ENCODE measurements around the gene CAPN5.
A peak's percentile ranks its signal among the peaks of the same experiment; 100 is the strongest.

Gene CAPN5

DNA sequence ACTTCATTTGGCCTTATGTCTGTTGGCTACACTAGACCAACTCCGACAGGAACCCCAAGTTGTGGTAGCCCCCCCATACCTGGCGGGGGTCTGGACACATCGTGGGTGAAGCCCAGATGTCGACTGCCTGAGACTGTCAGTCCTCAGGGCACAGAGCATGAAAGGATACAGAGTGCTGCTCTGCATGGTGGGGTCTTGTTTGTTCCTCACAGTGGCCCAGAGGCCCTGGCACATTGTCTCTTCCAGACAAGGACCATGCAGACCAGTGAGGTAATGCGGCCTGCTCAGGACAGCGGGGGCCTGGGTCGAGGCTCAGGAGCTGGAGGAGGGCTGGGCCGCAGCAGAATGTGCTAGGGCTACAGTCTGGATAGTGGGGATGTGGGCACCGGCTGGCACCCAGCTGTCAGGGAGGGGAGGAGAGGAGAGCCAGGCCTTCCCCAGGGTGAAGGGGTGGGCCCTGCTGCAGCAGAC is 14.6 kb downstream of the CAPN5 start:
- Mint-ChIP-seq H3K4me1 (ENCODE audit: low read depth) (peaks cover 25% of the 10 kb centered on the region), H3K27ac (no peak overlapping the region), H3K4me3 (no peak overlapping the region), H3K36me3 (peaks cover 6% of the 10 kb centered on the region), H3K9me3 (ENCODE audit: low read depth) (peaks cover 9% of the 10 kb centered on the region), H3K27me3 (no peaks in the 10 kb centered on the region)

DNA sequence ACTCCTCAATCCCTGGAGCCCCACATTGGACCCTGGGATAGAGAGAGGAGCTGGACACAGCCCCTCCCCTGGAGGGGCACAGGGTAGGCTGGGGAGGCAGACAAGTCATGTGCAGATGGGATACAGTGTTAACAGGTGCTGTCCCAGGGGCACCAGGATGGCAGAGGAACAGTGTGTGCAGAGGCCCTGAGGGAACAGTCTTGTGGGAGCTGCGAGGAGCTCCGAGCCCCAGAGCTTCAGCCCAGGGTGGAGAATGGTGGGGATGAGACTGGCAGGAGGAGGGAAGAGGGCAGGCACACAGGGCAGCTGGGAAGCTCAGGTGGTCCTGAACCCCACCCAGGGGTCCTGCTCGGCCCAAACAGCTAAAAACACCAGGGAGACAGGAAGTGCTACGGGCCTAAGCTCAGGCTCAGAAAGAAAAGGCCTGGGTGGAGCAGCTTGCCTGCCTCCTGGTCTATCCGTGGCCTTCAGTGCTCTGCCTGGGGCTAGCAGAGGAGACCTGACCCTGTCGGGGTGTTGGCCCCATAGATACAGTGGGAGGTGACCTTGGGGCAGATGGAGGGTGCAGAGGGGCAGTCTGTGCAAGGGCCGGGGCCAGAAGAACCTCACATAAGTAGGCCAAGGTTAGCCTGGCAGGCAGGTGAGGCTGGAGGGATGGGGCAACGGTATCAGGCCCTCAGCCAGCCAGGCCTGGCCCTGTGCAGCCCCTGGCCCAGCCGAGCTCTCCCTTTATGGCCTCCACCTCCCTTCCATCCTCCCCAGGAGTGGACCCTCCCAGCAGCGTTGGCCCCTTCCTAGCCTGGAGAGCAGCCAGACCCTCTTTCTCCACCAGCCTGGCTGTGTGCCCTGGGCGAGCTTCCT is 15.4 kb downstream of the CAPN5 start:
- Mint-ChIP-seq H3K27me3 (no peaks in the 10 kb centered on the region), H3K9me3 (ENCODE audit: low read depth) (peaks cover 9% of the 10 kb centered on the region), H3K4me3 (peak overlapping the region; percentile 81), H3K4me1 (ENCODE audit: low read depth) (peaks cover 25% of the 10 kb centered on the region), H3K36me3 (peaks cover 6% of the 10 kb centered on the region), H3K27ac (peak overlapping the region; percentile 98)

- H3K4me1 Mint-ChIP-seq (ENCODE audit: low read depth) = peaks cover 25% of the 10 kb centered on the region
- H3K9me3 Mint-ChIP-seq (ENCODE audit: low read depth) = peaks cover 8% of the 10 kb centered on the region
- no peaks in the 10 kb centered on the region for H3K27me3 Mint-ChIP-seq
- peak overlapping the region; percentile 81 for H3K4me3 Mint-ChIP-seq
- H3K27ac Mint-ChIP-seq = peak overlapping the region; percentile 98
- peaks cover 5% of the 10 kb centered on the region for H3K36me3 Mint-ChIP-seq
Observed at GRCh38 chr11:77082838-77083565, 16.2 kb downstream of the CAPN5 start.

- Mint-ChIP-seq H3K4me1 (ENCODE audit: low read depth) (peaks cover 25% of the 10 kb centered on the region), H3K27me3 (no peaks in the 10 kb centered on the region), H3K36me3 (no peaks in the 10 kb centered on the region), H3K4me3 (peak overlapping the region; percentile 30), H3K9me3 (ENCODE audit: low read depth) (peaks cover under 1% of the 10 kb centered on the region), H3K27ac (peak overlapping the region; percentile 98)
Observed at GRCh38 chr11:77083566-77084245, 16.9 kb downstream of the CAPN5 start.

- H3K4me1 Mint-ChIP-seq (ENCODE audit: low read depth) = peaks cover 25% of the 10 kb centered on the region
- no peaks in the 10 kb centered on the region for H3K36me3 Mint-ChIP-seq
- H3K27me3 Mint-ChIP-seq = no peaks in the 10 kb centered on the region
- H3K4me3 Mint-ChIP-seq = no peak overlapping the region
- H3K9me3 Mint-ChIP-seq (ENCODE audit: low read depth) = no peaks in the 10 kb centered on the region
- H3K27ac Mint-ChIP-seq = peak overlapping the region; percentile 61
Observed at GRCh38 chr11:77084581-77085191, 17.9 kb downstream of the CAPN5 start.

DNA sequence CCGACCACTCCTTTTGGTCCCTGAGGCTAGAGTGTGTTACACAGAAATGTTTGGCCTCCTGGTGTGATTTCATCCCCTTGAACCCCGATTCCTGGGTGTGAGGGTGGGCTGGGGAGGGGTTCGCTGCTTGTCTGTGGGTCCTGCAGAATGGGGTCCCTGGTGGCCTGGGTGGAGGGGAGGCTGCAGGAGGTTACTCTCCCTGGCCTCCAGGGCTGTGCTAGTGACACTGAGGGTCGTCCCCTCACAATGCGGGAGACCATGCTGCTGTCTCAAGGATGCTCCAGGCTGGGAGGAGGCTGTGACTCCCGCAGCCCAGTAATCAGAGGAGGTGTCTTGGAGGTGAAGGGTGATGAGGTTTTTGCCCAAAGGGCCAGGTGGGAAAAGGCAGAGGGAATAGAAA is 18.9 kb downstream of the CAPN5 start:
- Mint-ChIP-seq H3K9me3 (ENCODE audit: low read depth) (no peaks in the 10 kb centered on the region), H3K4me3 (no peak overlapping the region), H3K36me3 (no peaks in the 10 kb centered on the region), H3K27ac (no peak overlapping the region), H3K4me1 (ENCODE audit: low read depth) (peaks cover 22% of the 10 kb centered on the region), H3K27me3 (no peaks in the 10 kb centered on the region)

- H3K9me3 Mint-ChIP-seq (ENCODE audit: low read depth) = no peaks in the 10 kb centered on the region
- H3K27me3 Mint-ChIP-seq = no peaks in the 10 kb centered on the region
- peaks cover 21% of the 10 kb centered on the region for H3K4me1 Mint-ChIP-seq (ENCODE audit: low read depth)
- H3K4me3 Mint-ChIP-seq = no peak overlapping the region
- no peak overlapping the region for H3K27ac Mint-ChIP-seq
- no peaks in the 10 kb centered on the region for H3K36me3 Mint-ChIP-seq
Observed at GRCh38 chr11:77086521-77087472, 20.0 kb downstream of the CAPN5 start.

DNA sequence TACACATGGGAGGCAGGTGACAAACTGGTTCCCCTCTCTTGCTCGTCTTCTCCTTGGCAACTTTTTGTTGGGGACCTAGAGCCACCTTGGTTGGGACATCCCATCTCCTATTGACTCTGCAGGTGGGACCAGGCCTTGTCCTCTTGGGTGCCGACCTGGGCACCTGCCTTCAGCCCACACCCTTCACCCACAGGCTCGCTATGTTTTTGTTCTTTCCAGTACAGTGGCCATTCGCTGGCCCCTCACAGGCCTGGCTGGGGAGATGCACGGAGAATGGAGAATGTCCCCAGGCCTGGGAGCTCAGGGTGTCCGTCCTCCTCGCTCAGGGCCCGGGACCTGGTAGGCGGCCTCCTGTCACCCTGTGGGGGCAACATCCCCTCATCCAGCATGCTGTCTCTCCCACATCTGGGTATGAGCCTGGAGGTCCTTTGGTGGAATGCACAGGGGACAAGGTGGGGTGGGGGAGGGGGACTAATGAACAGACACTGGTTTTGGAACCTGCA is 21.0 kb downstream of the CAPN5 start:
- H3K27ac Mint-ChIP-seq = peak overlapping the region; percentile 24

DNA sequence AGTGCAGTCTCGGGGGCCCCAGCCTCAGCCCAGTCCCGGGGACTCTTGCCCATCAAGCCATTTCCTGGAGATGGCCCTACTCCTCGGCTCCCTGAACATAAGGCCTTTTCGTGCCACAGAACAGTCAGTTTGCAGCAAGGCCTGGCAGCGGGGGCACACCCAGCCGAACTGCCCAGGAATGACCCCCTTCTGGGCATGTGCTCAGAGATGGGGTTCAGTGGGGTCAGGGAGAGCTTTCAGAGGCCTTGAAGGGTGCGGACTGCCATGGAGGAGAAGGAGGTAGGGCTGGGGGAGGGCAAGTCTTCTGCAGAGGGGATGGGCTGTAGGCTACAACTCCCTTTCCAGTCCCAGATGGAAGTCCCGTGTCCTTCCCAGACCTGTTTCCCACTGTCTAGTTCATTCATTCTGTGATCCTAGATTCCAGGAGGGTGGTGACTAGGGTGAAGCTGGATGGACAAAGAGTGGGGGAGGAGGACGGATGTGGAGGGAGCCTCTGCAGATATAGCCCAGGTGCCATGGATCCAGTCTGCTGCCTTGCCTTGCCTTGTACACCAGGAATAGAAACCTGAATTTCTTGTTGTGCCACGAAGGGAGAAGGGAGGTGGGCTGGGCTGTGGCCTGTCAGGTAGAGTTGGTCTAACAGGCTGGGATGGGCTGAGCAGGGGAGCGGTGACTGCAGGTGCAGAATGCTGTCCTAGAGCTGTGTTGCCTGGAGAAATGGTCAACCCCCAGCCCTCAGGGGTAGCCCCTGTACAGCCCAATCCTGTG is 21.6 kb downstream of the CAPN5 start:
- Mint-ChIP-seq H3K9me3 (ENCODE audit: low read depth) (no peaks in the 10 kb centered on the region), H3K27ac (no peak overlapping the region), H3K4me1 (ENCODE audit: low read depth) (peaks cover 7% of the 10 kb centered on the region), H3K27me3 (no peaks in the 10 kb centered on the region), H3K36me3 (no peaks in the 10 kb centered on the region), H3K4me3 (no peak overlapping the region)

More for the DNA sequence above, 21.0 kb downstream of the CAPN5 start:
- Mint-ChIP-seq H3K9me3 (ENCODE audit: low read depth) (no peaks in the 10 kb centered on the region), H3K36me3 (no peaks in the 10 kb centered on the region), H3K27me3 (no peaks in the 10 kb centered on the region), H3K4me3 (no peak overlapping the region), H3K4me1 (ENCODE audit: low read depth) (peaks cover 12% of the 10 kb centered on the region)

DNA sequence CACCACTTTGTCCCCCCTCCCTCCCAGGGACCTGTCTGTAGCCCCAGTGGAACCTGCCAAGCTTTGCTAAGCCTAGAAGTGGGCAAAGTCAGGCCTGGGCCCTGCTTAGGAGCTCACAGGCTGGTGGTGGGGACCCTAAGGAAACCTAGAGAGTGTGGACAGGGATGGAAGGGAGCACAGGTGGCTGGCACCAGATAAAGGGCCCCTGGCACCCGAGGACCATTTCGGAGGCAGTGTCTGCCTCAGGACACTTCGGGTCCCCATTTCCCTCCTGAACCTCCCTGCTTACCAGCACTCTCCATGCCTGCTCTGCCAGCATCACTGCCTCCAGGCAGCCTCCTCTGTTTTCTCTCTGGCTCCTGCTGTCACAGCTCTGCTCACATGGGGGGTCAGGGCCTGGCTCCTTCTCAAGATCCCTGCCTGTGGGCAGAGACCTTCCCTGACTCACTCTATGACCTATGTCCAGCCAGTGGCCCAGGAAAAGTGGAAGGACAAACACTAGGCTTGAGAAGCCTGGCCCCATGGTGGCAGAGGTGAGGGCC is 22.3 kb downstream of the CAPN5 start:
- Mint-ChIP-seq H3K9me3 (ENCODE audit: low read depth) (no peaks in the 10 kb centered on the region), H3K4me1 (ENCODE audit: low read depth) (peaks cover 3% of the 10 kb centered on the region), H3K4me3 (no peak overlapping the region), H3K27me3 (no peaks in the 10 kb centered on the region), H3K27ac (no peak overlapping the region), H3K36me3 (no peaks in the 10 kb centered on the region)

- H3K36me3 Mint-ChIP-seq = no peaks in the 10 kb centered on the region
- H3K27me3 Mint-ChIP-seq = no peaks in the 10 kb centered on the region
- H3K27ac Mint-ChIP-seq = no peak overlapping the region
- H3K4me1 Mint-ChIP-seq (ENCODE audit: low read depth) = peaks cover 3% of the 10 kb centered on the region
- no peaks in the 10 kb centered on the region for H3K9me3 Mint-ChIP-seq (ENCODE audit: low read depth)
- H3K4me3 Mint-ChIP-seq = no peak overlapping the region
Observed at GRCh38 chr11:77090046-77090372, 23.2 kb downstream of the CAPN5 start.

DNA sequence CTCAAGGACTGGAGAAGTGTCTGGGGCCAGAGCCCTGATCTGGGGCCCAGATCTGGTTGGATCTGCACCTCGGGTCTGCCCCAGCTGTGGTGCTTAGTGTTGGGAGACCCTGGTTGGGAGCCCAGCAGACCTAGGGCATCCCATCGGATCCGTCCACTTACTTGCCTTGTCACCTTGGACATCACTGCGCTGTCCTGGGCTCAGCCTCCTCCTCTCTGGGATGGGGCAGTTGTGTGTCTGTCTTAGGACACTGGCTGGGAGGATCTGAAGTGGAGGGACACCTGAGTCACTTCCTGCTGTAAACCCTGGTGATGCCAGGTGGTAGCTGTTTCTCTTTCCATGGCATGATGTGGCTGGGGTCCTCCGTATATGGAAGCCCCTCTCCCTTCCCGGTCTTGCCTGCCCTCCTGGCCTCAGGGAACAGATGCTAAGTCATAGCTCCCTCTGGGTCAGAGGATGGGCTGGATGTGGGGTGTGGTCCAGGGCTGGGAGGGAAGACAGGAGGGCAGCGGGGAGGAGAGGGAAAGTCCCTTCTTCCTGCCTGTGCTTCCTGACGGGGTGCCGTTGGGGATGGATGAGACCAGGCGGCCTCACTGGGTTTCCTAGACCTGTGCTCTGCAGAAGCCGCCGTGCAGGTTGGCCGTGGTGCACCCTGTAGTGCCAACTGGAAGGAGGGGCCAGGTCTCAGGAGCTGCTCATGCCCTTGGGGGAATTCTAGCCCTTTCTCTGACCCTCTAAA is 23.8 kb downstream of the CAPN5 start:
- peaks cover 3% of the 10 kb centered on the region for H3K4me1 Mint-ChIP-seq (ENCODE audit: low read depth)
- no peak overlapping the region for H3K27ac Mint-ChIP-seq
- H3K27me3 Mint-ChIP-seq = no peaks in the 10 kb centered on the region
- no peaks in the 10 kb centered on the region for H3K36me3 Mint-ChIP-seq
- no peak overlapping the region for H3K4me3 Mint-ChIP-seq
- no peaks in the 10 kb centered on the region for H3K9me3 Mint-ChIP-seq (ENCODE audit: low read depth)
